SK-MEL-5 (cell line): Measurements from ENCODE around the gene NES. TPM values are rescaled to one million over a fixed set of nuclear protein-coding genes. Genes with fewer than 3 reads are reported as not detected.
A peak's percentile ranks its signal among the peaks of the same experiment; 100 is the strongest.

Experiments
- DNase-seq: peaks from one replicate; pipeline ENCODE4 v3.0.0-alpha.2; 2016; ENCODE audit warnings: low read depth, low spot score
- in situ Hi-C: cut with HindIII; loops from 2 replicates; pipeline ENCODE4 v1.10.0; 2016; ENCODE audit warnings: low sequenced_read_pairs, high pct_unique_total_duplicates, low pct_unique_long_range_greater_than_20kb
- total RNA-seq: library from RNA; depleted of rRNA; stranded (reverse); fragments of >200 nt; shearing (Covaris generic); gene quantifications from 2 replicates; pipeline ENCODE4 v1.2.3, GENCODE V29; 2014

NES gene
- total RNA-seq, 1 experiment from 2014 or later, result 81.0 TPM

- in situ Hi-C loops, result no loop called here
- DNase-seq, result peak; percentile 60
Measured at GRCh38 chr1:156656806-156657740, 20.1 kb downstream of the NES start.

GRCh38 chr1:156655904-156656516 is 21.2 kb downstream of the NES start:
- in situ Hi-C loops, result no loop called here
- DNase-seq, result no peak

GRCh38 chr1:156655151-156655903 is 21.9 kb downstream of the NES start:
- in situ Hi-C loops, result no loop called here
- DNase-seq, result no peak

GRCh38 chr1:156654700-156655099 is 22.5 kb downstream of the NES start:
- no peak for DNase-seq
- in situ Hi-C loops, result no loop called here

GRCh38 chr1:156652992-156653355 is 24.2 kb downstream of the NES start:
- no peak for DNase-seq
- in situ Hi-C loops, result no loop called here

- no peak for DNase-seq
- in situ Hi-C loops, result no loop called here
Measured at GRCh38 chr1:156652131-156652991, 24.8 kb downstream of the NES start.

- in situ Hi-C loops, result no loop called here
Measured at GRCh38 chr1:156648951-156649350, 28.3 kb downstream of the NES start.

GRCh38 chr1:156648496-156648895 is 28.7 kb downstream of the NES start:
- in situ Hi-C loops, result no loop called here

More at GRCh38 chr1:156648951-156649350, 28.3 kb downstream of the NES start:
- DNase-seq, result no peak

GRCh38 chr1:156647351-156647750 is 29.9 kb downstream of the NES start:
- no peak for DNase-seq
- in situ Hi-C loops, result no loop called here

More at GRCh38 chr1:156648496-156648895, 28.7 kb downstream of the NES start:
- no peak for DNase-seq

GRCh38 chr1:156646738-156647211 is 30.4 kb downstream of the NES start:
- in situ Hi-C loops, result no loop called here
- no peak for DNase-seq

GRCh38 chr1:156645666-156646065 is 31.5 kb downstream of the NES start:
- DNase-seq, result no peak
- in situ Hi-C loops, result no loop called here

GRCh38 chr1:156645056-156645455 is 32.2 kb downstream of the NES start:
- no peak for DNase-seq
- in situ Hi-C loops, result no loop called here

GRCh38 chr1:156644640-156645039 is 32.6 kb downstream of the NES start:
- DNase-seq, result no peak
- in situ Hi-C loops, result no loop called here

- in situ Hi-C loops, result no loop called here
- DNase-seq, result no peak
Measured at GRCh38 chr1:156644146-156644545, 33.1 kb downstream of the NES start.

GRCh38 chr1:156643778-156644092 is 33.5 kb downstream of the NES start:
- no peak for DNase-seq
- in situ Hi-C loops, result no loop called here

- in situ Hi-C loops, result no loop called here
- DNase-seq, result no peak
Measured at GRCh38 chr1:156643049-156643777, 34.0 kb downstream of the NES start.
